A549 (cell line): Measurements from ENCODE around the gene PHTF2.
"Not testable (repeated sequence)": the region's sequence is repeated elsewhere in the genome, so short reads cannot be mapped to it uniquely, and the experiment has no call there.

Source experiments
- CTCF ChIP-seq: fragments of >200 bp; sonication (Bioruptor Twin); formaldehyde crosslinking; IDR thresholded peaks from 3 replicates; pipeline ENCODE4 v1.5.1; 2016
- MAZ ChIP-seq: fragments of 150-350 bp; IDR thresholded peaks from 2 replicates; pipeline ENCODE4 v1.6.1; 2014; ENCODE audit warnings: antibody characterized with exemption, low read depth, low read length, borderline replicate concordance
- NFE2L2 ChIP-seq: fragments of 150-350 bp; conservative IDR thresholded peaks from 2 replicates; pipeline ENCODE4 v1.6.1; 2014; ENCODE audit warnings: low read length

- not testable (repeated sequence) for TF ChIP-seq NFE2L2, CTCF, MAZ
Measured at GRCh38 chr7:77872256-77872655, 73.7 kb downstream of the PHTF2 start.
